Measurements from ENCODE around the gene RCC1. TPM values are rescaled to one million over a fixed set of nuclear protein-coding genes. Genes with fewer than 3 reads are reported as not detected.
A peak's percentile ranks its signal among the peaks of the same experiment; 100 is the strongest.

Gene RCC1
- total and polyA plus RNA-seq, 3 donors from 2014 or later, result 25.9 to 96.9 (median 43.2) TPM

- peaks cover 27% of the 10 kb centered on the region for H3K4me1 ChIP-seq
- no peaks in the 10 kb centered on the region for H3K27me3 ChIP-seq
- peak overlapping the region; percentile 88 for H3K4me3 ChIP-seq
- DNase-seq, result no peak
- H3K9me3 ChIP-seq, result no peaks in the 10 kb centered on the region
- intact Hi-C loops (cut with DNase I; ENCODE audit: low total_unique reads), result no loop called here
- WGBS, 2 donors, result 3 to 6% methylated on average over 11 of the region's 11 CpGs
- peak overlapping the region; percentile 61 to 72 for H3K27ac ChIP-seq
- no peaks in the 10 kb centered on the region for H3K36me3 ChIP-seq (ENCODE audit: low read depth, missing control alignments)
- no peak for TF ChIP-seq POLR2A (IDR thresholded peaks at IDR 0.05)
- TF ChIP-seq CTCF (IDR thresholded peaks at IDR 0.05), result no peak
These were observed 1.4 kb downstream of the RCC1 start for GRCh38 chr1:28507247-28507645.

- H3K27me3 ChIP-seq, result no peaks in the 10 kb centered on the region
- peaks cover 27% of the 10 kb centered on the region for H3K4me1 ChIP-seq
- TF ChIP-seq CTCF (IDR thresholded peaks at IDR 0.05) (no peak), POLR2A (IDR thresholded peaks at IDR 0.05) (no peak)
- peak overlapping the region; percentile 61 to 72 for H3K27ac ChIP-seq
- no peak for DNase-seq
- peak overlapping the region; percentile 88 for H3K4me3 ChIP-seq
- H3K9me3 ChIP-seq, result no peaks in the 10 kb centered on the region
- intact Hi-C loops (cut with DNase I; ENCODE audit: low total_unique reads), result no loop called here
- WGBS, 2 donors, result 45 to 50% methylated on average over 10 of the region's 10 CpGs
- no peaks in the 10 kb centered on the region for H3K36me3 ChIP-seq (ENCODE audit: low read depth, missing control alignments)
These were observed 2.0 kb downstream of the RCC1 start for GRCh38 chr1:28507646-28508434.

GRCh38 chr1:28508435-28508754, 2.6 kb downstream of the RCC1 start:
- no peak for DNase-seq
- Histone ChIP-seq H3K9me3 (no peaks in the 10 kb centered on the region), H3K4me1 (peaks cover 27% of the 10 kb centered on the region), H3K4me3 (no peak overlapping the region), H3K27ac (peak overlapping the region in 1 of 2 donors; percentile 72), H3K36me3 (ENCODE audit: low read depth, missing control alignments) (no peaks in the 10 kb centered on the region), H3K27me3 (no peaks in the 10 kb centered on the region)
- intact Hi-C loops (cut with DNase I; ENCODE audit: low total_unique reads), result no loop called here
- no peak for TF ChIP-seq CTCF (IDR thresholded peaks at IDR 0.05)
- no peak for TF ChIP-seq POLR2A (IDR thresholded peaks at IDR 0.05)
- WGBS, 2 donors, result 35 to 46% methylated on average over 5 of the region's 5 CpGs

GRCh38 chr1:28509705-28510272, 3.9 kb downstream of the RCC1 start:
- Histone ChIP-seq H3K27me3 (no peaks in the 10 kb centered on the region), H3K27ac (no peak overlapping the region), H3K4me1 (peaks cover 27% of the 10 kb centered on the region), H3K4me3 (no peak overlapping the region), H3K36me3 (ENCODE audit: low read depth, missing control alignments) (no peaks in the 10 kb centered on the region), H3K9me3 (no peaks in the 10 kb centered on the region)
- no peak for DNase-seq
- intact Hi-C loops (cut with DNase I; ENCODE audit: low total_unique reads), result no loop called here
- WGBS, 2 donors, result 78 to 88% methylated on average over 8 of the region's 8 CpGs
- TF ChIP-seq CTCF (IDR thresholded peaks at IDR 0.05) (no peak), POLR2A (IDR thresholded peaks at IDR 0.05) (no peak)
